Transverse colon (tissue), 4 donors: ENCODE measurements around the gene RPP30. TPM values are rescaled to one million over a fixed set of nuclear protein-coding genes. Genes with fewer than 3 reads are reported as not detected.

ENCODE experiments used
- DNase-seq: peaks from one replicate; pipeline ENCODE4 v3.0.0-alpha.2; 2019
- H3K27ac ChIP-seq, 4 donors: fragments of 200-600 bp; sonication (generic); 2 replicates each; pipeline ENCODE4 v1.5.1; 2016 to 2018; ENCODE audit warnings: inconsistent platforms in 4 of 4
- H3K27me3 ChIP-seq: fragments of 200-600 bp; sonication (generic); 2 replicates; pipeline ENCODE4 v1.5.1; 2017; ENCODE audit warnings: inconsistent platforms
- H3K36me3 ChIP-seq, 4 donors: fragments of 200-600 bp; sonication (generic); 2 replicates each; pipeline ENCODE4 v1.5.1; 2017 to 2019; ENCODE audit warnings: inconsistent platforms in 4 of 4
- H3K4me1 ChIP-seq, 4 donors: fragments of 200-600 bp; sonication (generic); 2 replicates each; pipeline ENCODE4 v1.5.1; 2017 to 2020; ENCODE audit warnings: inconsistent platforms in 4 of 4
- H3K4me3 ChIP-seq, 4 donors: fragments of 200-600 bp; sonication (generic); 1 replicate in 1 of 4; 2 replicates in 3 of 4; pipeline versions ENCODE4 v1.5.1 to v1.6.1; 2017 to 2019; ENCODE audit warnings: inconsistent platforms in 4 of 4
- H3K9me3 ChIP-seq, 2 donors: fragments of 200-600 bp; sonication (generic); 2 replicates each; pipeline ENCODE4 v1.5.1; 2017 to 2019; ENCODE audit warnings: inconsistent platforms in 2 of 2
- CTCF ChIP-seq, 5 experiments: fragments of 200-600 bp in 3 of 5; fragments of 450-650 bp in 2 of 5; sonication (generic) in 3 of 5; IDR thresholded peaks; 1 replicate in 2 of 5; 2 replicates in 3 of 5; pipeline ENCODE4 v1.5.1; 2016 to 2017; ENCODE audit warnings: antibody characterized with exemption in 5 of 5, inconsistent platforms in 3 of 5, mild to moderate bottlenecking in 2 of 5, moderate library complexity in 1 of 5
- EP300 ChIP-seq: sonication (generic); formaldehyde crosslinking; IDR thresholded peaks from one replicate; pipeline ENCODE4 v1.6.1; 2017; ENCODE audit warnings: antibody characterized with exemption, low read depth
- POLR2A ChIP-seq: fragments of 450-650 bp; IDR thresholded peaks from one replicate; pipeline ENCODE4 v1.6.1; 2016; ENCODE audit warnings: antibody characterized with exemption, mild to moderate bottlenecking, moderate library complexity
- POLR2AphosphoS5 ChIP-seq, 3 donors: sonication (generic); formaldehyde crosslinking; IDR thresholded peaks; one replicate each; pipeline ENCODE4 v1.6.1; 2016; ENCODE audit warnings: antibody characterized with exemption in 3 of 3
- WGBS, 2 donors: methylation state at CpG; one replicate each; pipeline ENCODE4 v1.1.5; 2018; ENCODE audit warnings: low coverage in 1 of 2; 5-methylcytosine and 5-hydroxymethylcytosine counted together
- in situ Hi-C, 4 donors: fragments of 200-750 bp; cut with MboI; loops; one replicate each; pipeline versions ENCODE4 v1.15.0 to v1.15.1; 2017; ENCODE audit warnings: low sequenced_read_pairs in 3 of 4, low pct_ligation_motif_present in 1 of 4, low pct_unique_long_range_greater_than_20kb in 1 of 4
- intact Hi-C: fragments of 100-400 bp; cut with DNase I; formaldehyde crosslinking; loops from one replicate; pipeline ENCODE4 v1.15.1; 2023; ENCODE audit warnings: low total_unique reads
- total RNA-seq, 4 donors: library from RNA; depleted of rRNA; stranded (reverse); fragments of >200 nt; gene quantifications; one replicate each; pipeline ENCODE4 v1.1.0, GENCODE V29; 2016

Gene RPP30
- total RNA-seq, 4 donors from 2014 or later, result 4.6 to 48.3 (median 18.7) TPM

- DNase-seq, result no peak
- intact Hi-C loops, result no loop called here
- Histone ChIP-seq H3K36me3 (peaks cover 0 to 23% (median 10%) of the 10 kb centered on the region in 4 donors), H3K27me3 (no peaks in the 10 kb centered on the region), H3K4me3 (no peak overlapping the region), H3K4me1 (peaks cover 0 to 5% (median 2%) of the 10 kb centered on the region in 4 donors), H3K27ac (no peak overlapping the region), H3K9me3 (no peaks in the 10 kb centered on the region)
- WGBS, 2 donors, result 81 to 100% methylated on average over 1 of the region's 1 CpG
- TF ChIP-seq POLR2AphosphoS5 (IDR thresholded peaks at IDR 0.05) (no peak), EP300 (no peak), POLR2A (no peak)
- in situ Hi-C loops, result loop anchor here in 1 of 4 donors (25.0 kb wide), 1 partner anchor 377 kb away; no protein-coding TSS in a partner anchor
Observed at GRCh38 chr10:90885176-90885575, 13.4 kb downstream of the RPP30 start.

DNA sequence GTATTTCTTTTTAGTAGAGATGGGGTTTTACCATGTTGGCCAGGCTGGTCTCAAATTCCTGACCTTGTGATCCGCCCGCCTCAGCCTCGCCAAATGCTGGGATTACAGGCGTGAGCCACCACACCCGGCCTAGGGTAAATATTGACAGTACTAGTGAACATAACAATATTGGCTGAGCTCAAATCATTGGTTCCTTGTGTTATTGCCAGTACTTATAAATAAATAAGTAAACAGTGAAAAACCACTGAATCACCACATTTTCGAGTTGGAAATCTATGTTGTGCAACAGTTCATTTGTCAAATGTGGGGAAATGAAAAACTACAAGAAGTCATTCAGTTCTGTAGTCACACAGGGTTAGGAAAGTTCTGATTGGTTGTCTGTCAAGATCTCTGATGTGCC lies 15.8 kb downstream of the RPP30 start:
- no peaks in the 10 kb centered on the region for H3K27me3 ChIP-seq
- no peak overlapping the region for H3K4me3 ChIP-seq
- intact Hi-C loops (no loop called here), in situ Hi-C loops (loop anchor here in 1 of 4 donors (25.0 kb wide), 1 partner anchor 375 kb away; no protein-coding TSS in a partner anchor)
- no peaks in the 10 kb centered on the region for H3K9me3 ChIP-seq
- WGBS, 2 donors, result 20 to 57% methylated on average over 4 to 6 of the region's 6 CpGs
- TF ChIP-seq CTCF (IDR thresholded peaks at IDR 0.05) (no peak), POLR2A (no peak), EP300 (no peak), POLR2AphosphoS5 (IDR thresholded peaks at IDR 0.05) (peak in 2 of 3 donors; percentile 24 to 26)
- H3K36me3 ChIP-seq, result peaks cover 0 to 37% (median 10%) of the 10 kb centered on the region in 4 donors
- H3K27ac ChIP-seq, result peak overlapping the region in 2 of 4 donors; percentile 1 to 27
- DNase-seq, result peak; percentile 45
- peaks cover 0 to 5% (median 2%) of the 10 kb centered on the region in 4 donors for H3K4me1 ChIP-seq

DNA sequence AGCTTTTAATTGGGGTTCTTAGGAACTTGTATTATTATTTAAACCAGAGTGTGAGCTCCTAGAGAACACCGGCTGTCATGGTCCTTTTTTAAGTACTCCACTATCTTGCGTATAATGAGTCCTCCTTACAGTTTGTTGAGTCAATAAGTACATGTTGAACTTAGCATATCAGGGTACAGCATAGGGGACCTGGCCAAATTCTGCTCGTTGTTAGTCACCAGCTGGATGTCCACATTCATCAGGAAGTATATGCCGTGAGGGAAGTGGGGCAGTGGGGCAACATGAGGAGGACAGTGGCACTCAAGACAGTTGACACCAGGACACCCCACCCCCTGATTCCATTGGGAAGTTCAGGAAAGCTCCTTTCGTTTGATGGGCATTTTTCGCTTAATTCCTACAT lies 16.6 kb downstream of the RPP30 start:
- WGBS, 2 donors, result 87 to 92% methylated on average over 4 to 6 of the region's 6 CpGs
- H3K27ac ChIP-seq, result no peak overlapping the region
- in situ Hi-C loops, result loop anchor here in 1 of 4 donors (25.0 kb wide), 1 partner anchor 374 kb away; no protein-coding TSS in a partner anchor

DNA sequence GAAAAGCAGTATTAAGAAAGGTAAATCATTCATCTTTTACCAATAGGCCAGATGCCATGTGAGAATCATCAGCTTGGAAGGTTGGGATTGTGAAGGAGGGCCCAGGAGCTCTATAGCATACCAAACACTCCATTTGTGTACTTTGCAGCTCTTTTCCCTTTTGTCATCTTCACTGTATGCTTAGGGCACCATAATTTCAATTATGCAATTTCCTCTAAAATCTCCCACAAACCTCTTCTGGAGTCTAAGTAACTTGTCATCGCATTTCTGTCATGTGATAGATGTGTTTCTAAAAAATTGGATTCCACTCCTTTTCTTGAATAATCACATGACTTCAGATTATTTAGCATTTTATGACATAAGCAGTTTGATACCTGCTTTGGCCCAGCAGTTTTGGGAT lies 17.9 kb downstream of the RPP30 start:
- peaks cover 0 to 5% (median under 1%) of the 10 kb centered on the region in 4 donors for H3K4me1 ChIP-seq
- H3K4me3 ChIP-seq, result no peak overlapping the region
- in situ Hi-C loops, result loop anchor here in 1 of 4 donors (25.0 kb wide), 1 partner anchor 373 kb away; no protein-coding TSS in a partner anchor
- no peak overlapping the region for H3K27ac ChIP-seq
- peaks cover 0 to 48% (median 13%) of the 10 kb centered on the region in 4 donors for H3K36me3 ChIP-seq
- TF ChIP-seq CTCF (IDR thresholded peaks at IDR 0.05), result no peak
- TF ChIP-seq POLR2A, result no peak
- TF ChIP-seq POLR2AphosphoS5 (IDR thresholded peaks at IDR 0.05), result no peak
- no peak for TF ChIP-seq EP300
- H3K27me3 ChIP-seq, result no peaks in the 10 kb centered on the region
- H3K9me3 ChIP-seq, result no peaks in the 10 kb centered on the region
- intact Hi-C loops, result no loop called here
- DNase-seq, result no peak
- WGBS, 2 donors, result 95 to 100% methylated on average over 1 of the region's 1 CpG

More for the DNA sequence above, 16.6 kb downstream of the RPP30 start:
- Histone ChIP-seq H3K36me3 (peaks cover 0 to 39% (median 13%) of the 10 kb centered on the region in 4 donors), H3K27me3 (no peaks in the 10 kb centered on the region), H3K9me3 (no peaks in the 10 kb centered on the region), H3K4me3 (no peak overlapping the region), H3K4me1 (peaks cover 0 to 5% (median 2%) of the 10 kb centered on the region in 4 donors)
- DNase-seq, result no peak
- intact Hi-C loops, result no loop called here
- TF ChIP-seq CTCF (IDR thresholded peaks at IDR 0.05), result no peak
- no peak for TF ChIP-seq POLR2A
- no peak for TF ChIP-seq EP300
- no peak for TF ChIP-seq POLR2AphosphoS5 (IDR thresholded peaks at IDR 0.05)
